T follicular helper cell (primary cell): ENCODE results near the gene LANCL3.

Experiments
- DNase-seq: peaks from one replicate; pipeline ENCODE4 v3.0.0-alpha.2; 2020; ENCODE audit warnings: low read depth

LANCL3 gene

GRCh38 chrX:37679888-37680287, 108.4 kb downstream of the LANCL3 start:
- DNase-seq = no peak

GRCh38 chrX:37684426-37684825, 113.0 kb downstream of the LANCL3 start:
- no peak for DNase-seq

GRCh38 chrX:37684973-37685372, 113.5 kb downstream of the LANCL3 start:
- no peak for DNase-seq

- DNase-seq = no peak
These were observed 114.2 kb downstream of the LANCL3 start, which contains the start of gene XK for GRCh38 chrX:37685381-37686359. TSS of gene XK (plus strand) at chrX:37685791. CDS start at chrX:37685962, 171 bp downstream.

- DNase-seq = no peak
These were observed 115.0 kb downstream of the LANCL3 start for GRCh38 chrX:37686369-37686995.

GRCh38 chrX:37686996-37687395, 115.5 kb downstream of the LANCL3 start:
- DNase-seq = no peak

- no peak for DNase-seq
These were observed 118.7 kb downstream of the LANCL3 start for GRCh38 chrX:37690119-37690518.

- DNase-seq = no peak
These were observed 121.5 kb downstream of the LANCL3 start for GRCh38 chrX:37692918-37693317.

- DNase-seq = no peak
These were observed 125.8 kb downstream of the LANCL3 start for GRCh38 chrX:37697169-37697760.

GRCh38 chrX:37701588-37701987, 130.1 kb downstream of the LANCL3 start:
- DNase-seq = no peak

- DNase-seq = no peak
These were observed 140.5 kb downstream of the LANCL3 start for GRCh38 chrX:37711991-37712390.

GRCh38 chrX:37712458-37712857, 141.0 kb downstream of the LANCL3 start:
- no peak for DNase-seq

- DNase-seq = no peak
These were observed 143.0 kb downstream of the LANCL3 start for GRCh38 chrX:37714479-37714878.

- DNase-seq = no peak
These were observed 145.1 kb downstream of the LANCL3 start for GRCh38 chrX:37716602-37717001.

- DNase-seq = no peak
These were observed 146.2 kb downstream of the LANCL3 start for GRCh38 chrX:37717708-37718107.

- no peak for DNase-seq
These were observed 151.1 kb downstream of the LANCL3 start for GRCh38 chrX:37722595-37722994.

GRCh38 chrX:37726346-37726745, 154.9 kb downstream of the LANCL3 start:
- no peak for DNase-seq
